Omental fat pad (tissue), 4 donors: Measurements from ENCODE around the gene SLC2A9. TPM values are rescaled to one million over a fixed set of nuclear protein-coding genes. Genes with fewer than 3 reads are reported as not detected.

Source experiments
- ATAC-seq: fragments of 150-250 bp; one replicate; pipeline ENCODE4 v1.9.1; 2016; ENCODE audit warnings: mild to moderate bottlenecking, moderate library complexity; ENCODE audit not compliant: low FRiP score
- DNase-seq: peaks from one replicate; pipeline ENCODE4 v3.0.0-alpha.2; 2019; ENCODE audit warnings: low spot score
- total RNA-seq, 4 donors: library from RNA; depleted of rRNA; stranded (reverse); fragments of >200 nt; gene quantifications; one replicate each; pipeline ENCODE4 v1.1.0, GENCODE V29; 2016
- TF ChIP-seq, protein P1 (sequence below), 3 donors: fragments of 450-650 bp; IDR thresholded peaks; one replicate each; pipeline ENCODE4 v1.5.1; 2016 to 2017; ENCODE audit warnings: antibody characterized with exemption in 3 of 3, mild to moderate bottlenecking in 3 of 3, moderate library complexity in 2 of 3

Gene SLC2A9
- total RNA-seq, 4 donors from 2014 or later = 4.7 to 8.5 (median 7.3) TPM

- ATAC-seq (no peak), DNase-seq (no peak)
- TF ChIP-seq, protein P1, sequence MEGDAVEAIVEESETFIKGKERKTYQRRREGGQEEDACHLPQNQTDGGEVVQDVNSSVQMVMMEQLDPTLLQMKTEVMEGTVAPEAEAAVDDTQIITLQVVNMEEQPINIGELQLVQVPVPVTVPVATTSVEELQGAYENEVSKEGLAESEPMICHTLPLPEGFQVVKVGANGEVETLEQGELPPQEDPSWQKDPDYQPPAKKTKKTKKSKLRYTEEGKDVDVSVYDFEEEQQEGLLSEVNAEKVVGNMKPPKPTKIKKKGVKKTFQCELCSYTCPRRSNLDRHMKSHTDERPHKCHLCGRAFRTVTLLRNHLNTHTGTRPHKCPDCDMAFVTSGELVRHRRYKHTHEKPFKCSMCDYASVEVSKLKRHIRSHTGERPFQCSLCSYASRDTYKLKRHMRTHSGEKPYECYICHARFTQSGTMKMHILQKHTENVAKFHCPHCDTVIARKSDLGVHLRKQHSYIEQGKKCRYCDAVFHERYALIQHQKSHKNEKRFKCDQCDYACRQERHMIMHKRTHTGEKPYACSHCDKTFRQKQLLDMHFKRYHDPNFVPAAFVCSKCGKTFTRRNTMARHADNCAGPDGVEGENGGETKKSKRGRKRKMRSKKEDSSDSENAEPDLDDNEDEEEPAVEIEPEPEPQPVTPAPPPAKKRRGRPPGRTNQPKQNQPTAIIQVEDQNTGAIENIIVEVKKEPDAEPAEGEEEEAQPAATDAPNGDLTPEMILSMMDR (IDR thresholded peaks at IDR 0.05) = no peak
These were observed 126.5 kb downstream of the SLC2A9 start for GRCh38 chr4:9894644-9895332.

DNA sequence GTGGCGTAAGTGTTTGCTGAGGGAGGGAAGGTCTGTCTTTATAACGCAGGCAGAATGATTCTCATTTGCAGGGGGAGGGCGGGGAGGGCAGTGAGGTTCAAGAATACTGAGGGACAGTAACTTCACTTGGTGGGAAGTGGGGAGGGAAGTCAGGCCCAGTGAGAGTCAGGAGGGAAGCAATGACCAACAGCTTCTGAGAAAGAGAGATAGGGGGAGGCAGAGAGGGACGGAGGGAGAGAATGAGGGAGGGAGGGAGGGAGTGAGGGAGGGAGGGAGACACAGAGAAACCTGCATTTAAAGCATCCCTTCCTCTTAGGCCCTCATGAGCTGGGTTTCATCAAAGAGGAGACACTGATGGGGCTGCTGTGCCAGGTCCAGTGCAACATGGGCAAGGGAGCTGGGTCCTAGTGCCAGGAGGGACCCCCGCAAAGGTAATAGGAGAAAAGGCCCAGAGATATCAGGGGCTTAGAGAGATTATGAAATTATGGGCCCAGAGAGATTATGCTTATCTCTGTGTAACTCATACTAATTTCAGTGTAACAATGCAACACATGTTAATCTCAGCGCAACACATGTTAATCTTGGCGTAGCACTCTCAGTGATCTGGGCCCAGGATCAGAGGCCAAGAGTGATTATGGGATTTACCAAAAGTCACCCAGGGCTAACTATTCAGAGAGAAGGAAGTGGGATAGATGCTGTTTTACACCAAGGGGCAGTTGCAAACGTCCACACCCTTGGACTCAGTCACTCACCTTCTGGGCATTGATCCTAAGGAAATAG lies 127.8 kb downstream of the SLC2A9 start:
- ATAC-seq = no peak
- no peak for DNase-seq
- TF ChIP-seq, protein P1 (IDR thresholded peaks at IDR 0.05) = no peak

GRCh38 chr4:9891740-9892139 lies 129.6 kb downstream of the SLC2A9 start:
- ATAC-seq = no peak
- TF ChIP-seq, protein P1 (IDR thresholded peaks at IDR 0.05) = no peak
- DNase-seq = no peak

DNA sequence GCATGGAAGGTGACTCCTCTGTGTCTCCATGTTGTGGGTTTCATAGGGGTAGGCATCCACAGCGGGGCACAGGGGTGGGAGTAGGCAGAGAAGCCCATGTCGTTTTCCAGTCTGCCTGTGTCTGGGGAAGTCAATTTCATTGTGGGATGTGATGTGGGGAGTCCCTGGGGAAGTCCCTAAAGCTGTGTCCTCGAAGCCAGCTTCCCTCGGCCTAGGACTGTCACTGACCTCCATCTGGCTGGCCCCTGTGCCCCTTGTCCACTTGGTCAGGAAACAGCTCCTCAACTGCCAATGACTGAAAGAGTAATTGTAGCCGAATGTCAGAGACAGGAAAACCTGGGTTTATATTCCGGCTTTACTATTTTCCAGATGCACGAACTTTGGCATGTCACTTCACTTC lies 130.2 kb downstream of the SLC2A9 start:
- ATAC-seq (no peak), DNase-seq (no peak)
- TF ChIP-seq, protein P1 (IDR thresholded peaks at IDR 0.05) = no peak

DNA sequence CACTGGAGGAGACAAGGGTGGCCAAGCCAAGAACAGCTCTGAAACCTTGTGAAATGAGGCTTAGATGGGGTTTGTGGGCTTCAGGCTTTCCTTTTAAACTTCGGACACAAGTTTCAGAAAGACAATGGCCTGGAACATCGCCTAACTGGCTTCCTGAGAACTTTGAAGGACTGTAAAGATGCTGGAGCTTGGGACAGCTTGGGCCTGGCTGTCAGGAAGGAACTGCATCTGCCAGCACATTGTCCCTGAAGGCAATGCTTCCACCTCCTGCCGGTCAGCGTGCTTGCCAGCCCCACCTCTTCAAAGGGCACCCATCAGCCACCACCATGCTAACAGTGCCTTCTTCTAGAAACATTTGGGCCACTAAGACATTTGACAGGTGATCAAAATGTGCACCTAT lies 132.0 kb downstream of the SLC2A9 start:
- DNase-seq (no peak), ATAC-seq (no peak)
- TF ChIP-seq, protein P1 (IDR thresholded peaks at IDR 0.05) = no peak

DNA sequence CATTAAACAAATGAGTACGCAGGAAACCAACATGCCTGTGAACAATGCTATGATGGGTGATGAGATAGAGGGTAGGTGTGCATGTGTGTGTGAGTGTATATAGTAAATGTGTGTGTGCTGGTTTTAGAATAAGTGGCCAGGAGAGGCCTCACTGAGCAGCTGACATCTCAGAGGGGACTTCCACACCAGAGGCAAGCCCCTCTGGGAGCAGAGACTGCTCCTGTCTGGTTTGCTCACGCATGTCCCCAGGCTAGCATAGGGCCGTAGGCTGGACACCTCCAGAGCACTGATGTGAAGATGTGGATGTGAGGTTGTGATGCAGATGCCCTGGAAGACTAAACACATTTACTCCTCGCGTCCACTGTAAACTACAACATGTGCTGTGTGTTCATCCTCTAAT lies 135.3 kb downstream of the SLC2A9 start:
- ATAC-seq = no peak
- TF ChIP-seq, protein P1 (IDR thresholded peaks at IDR 0.05) = no peak

More for the DNA sequence above, 135.3 kb downstream of the SLC2A9 start:
- no peak for DNase-seq
